Measurements from ENCODE around the gene TTC23.

GRCh38 chr15:99125061-99125891, 124.1 kb downstream of the TTC23 start:
- TF ChIP-seq EP300 (IDR thresholded peaks at IDR 0.05) (no peak), CTCF (IDR thresholded peaks at IDR 0.05) (no peak), MAX (IDR thresholded peaks at IDR 0.05) (no peak)

All from A549 (cell line).